ENCODE data around the gene C3orf52. TPM values are rescaled to one million over a fixed set of nuclear protein-coding genes. Genes with fewer than 3 reads are reported as not detected.

Gene C3orf52
- total RNA-seq, 1 donor from 2014 or later = 2.4 TPM

DNA sequence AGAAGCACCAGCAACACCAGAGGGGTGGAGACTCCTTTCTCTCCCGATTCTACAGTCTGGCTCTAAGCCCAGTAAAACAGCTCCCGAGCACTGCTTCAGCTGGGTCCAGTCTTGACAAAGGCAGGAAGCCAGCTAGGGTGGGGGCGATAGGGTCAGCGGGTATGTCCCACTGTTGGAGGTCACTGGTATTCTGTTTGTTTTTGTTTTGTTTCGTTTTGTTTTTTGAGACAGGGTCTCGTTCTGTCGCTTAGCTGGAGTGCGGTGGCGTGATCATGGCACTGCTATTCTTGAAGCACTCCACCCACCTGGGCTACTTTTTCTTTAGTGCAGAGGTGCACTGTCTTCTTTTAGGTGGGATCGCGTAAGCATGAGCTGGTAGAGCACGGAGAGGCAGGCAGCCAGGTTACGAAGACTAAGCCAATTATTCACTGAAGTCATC, 30.6 kb downstream of the C3orf52 start:
- H3K4me3 ChIP-seq = peak overlapping the region; percentile 56
- intact Hi-C loops (cut with micrococcal nuclease) = loop anchor here (10.0 kb wide), 1 partner anchor 178 kb away; the partner anchor contains the start of gene SLC9C1
- H3K9me3 ChIP-seq (replicated peaks) = no peaks in the 10 kb centered on the region
- H3K27ac ChIP-seq (replicated peaks) = peak overlapping the region; percentile 49
- peaks cover 20% of the 10 kb centered on the region for H3K4me1 ChIP-seq
- TF ChIP-seq, protein P1, sequence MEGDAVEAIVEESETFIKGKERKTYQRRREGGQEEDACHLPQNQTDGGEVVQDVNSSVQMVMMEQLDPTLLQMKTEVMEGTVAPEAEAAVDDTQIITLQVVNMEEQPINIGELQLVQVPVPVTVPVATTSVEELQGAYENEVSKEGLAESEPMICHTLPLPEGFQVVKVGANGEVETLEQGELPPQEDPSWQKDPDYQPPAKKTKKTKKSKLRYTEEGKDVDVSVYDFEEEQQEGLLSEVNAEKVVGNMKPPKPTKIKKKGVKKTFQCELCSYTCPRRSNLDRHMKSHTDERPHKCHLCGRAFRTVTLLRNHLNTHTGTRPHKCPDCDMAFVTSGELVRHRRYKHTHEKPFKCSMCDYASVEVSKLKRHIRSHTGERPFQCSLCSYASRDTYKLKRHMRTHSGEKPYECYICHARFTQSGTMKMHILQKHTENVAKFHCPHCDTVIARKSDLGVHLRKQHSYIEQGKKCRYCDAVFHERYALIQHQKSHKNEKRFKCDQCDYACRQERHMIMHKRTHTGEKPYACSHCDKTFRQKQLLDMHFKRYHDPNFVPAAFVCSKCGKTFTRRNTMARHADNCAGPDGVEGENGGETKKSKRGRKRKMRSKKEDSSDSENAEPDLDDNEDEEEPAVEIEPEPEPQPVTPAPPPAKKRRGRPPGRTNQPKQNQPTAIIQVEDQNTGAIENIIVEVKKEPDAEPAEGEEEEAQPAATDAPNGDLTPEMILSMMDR (IDR thresholded peaks at IDR 0.05; ENCODE audit: borderline replicate concordance) = no peak
- H3K27me3 ChIP-seq (ENCODE audit: low read depth) = no peaks in the 10 kb centered on the region
- peak; percentile 27 for DNase-seq
- H3K36me3 ChIP-seq = peaks cover 2% of the 10 kb centered on the region

GRCh38 chr3:112117415-112117814, 31.2 kb downstream of the C3orf52 start:
- intact Hi-C loops (cut with micrococcal nuclease) = loop anchor here (10.0 kb wide), 1 partner anchor 177 kb away; the partner anchor contains the start of gene SLC9C1
- peaks cover 2% of the 10 kb centered on the region for H3K36me3 ChIP-seq
- no peak for DNase-seq
- no peak overlapping the region for H3K4me3 ChIP-seq
- peak overlapping the region; percentile 49 for H3K27ac ChIP-seq (replicated peaks)
- peaks cover 20% of the 10 kb centered on the region for H3K4me1 ChIP-seq
- H3K27me3 ChIP-seq (ENCODE audit: low read depth) = no peaks in the 10 kb centered on the region
- TF ChIP-seq, protein P1 (IDR thresholded peaks at IDR 0.05; ENCODE audit: borderline replicate concordance) = no peak
- H3K9me3 ChIP-seq (replicated peaks) = no peaks in the 10 kb centered on the region

DNA sequence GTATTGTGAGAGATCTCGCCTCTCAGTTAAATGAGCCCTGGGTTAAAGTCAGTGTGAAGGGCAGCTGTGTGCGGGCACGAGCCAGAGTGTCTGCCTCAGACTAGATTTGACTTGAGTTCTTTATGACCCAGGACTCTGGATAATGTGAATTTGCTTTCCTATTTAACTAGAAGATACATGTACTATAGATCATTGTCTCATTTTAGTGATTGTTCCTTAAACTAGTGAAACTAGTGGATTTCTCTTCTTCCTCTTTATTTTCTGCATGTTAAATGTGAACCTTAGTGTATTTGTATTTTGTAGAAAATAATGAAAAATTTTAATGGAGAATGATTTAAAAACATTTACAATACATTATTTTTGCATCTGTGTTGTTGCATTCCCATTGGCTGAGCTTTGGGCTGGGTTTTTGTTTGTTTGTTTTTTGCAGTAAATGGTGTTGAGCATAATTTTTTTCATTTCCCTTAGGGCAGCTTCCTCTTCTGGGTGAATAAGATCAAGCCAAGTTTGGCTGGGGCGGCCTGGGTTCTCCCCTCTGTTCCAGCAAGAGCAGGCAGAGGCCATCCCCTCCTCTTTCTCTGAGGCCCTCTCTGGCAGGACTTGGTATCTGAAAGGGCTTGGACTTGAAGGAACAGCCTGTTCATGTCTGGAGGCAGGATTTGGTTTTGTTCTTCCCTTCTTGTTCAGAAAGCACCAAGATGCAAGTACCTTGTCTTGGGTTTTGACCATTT, 31.8 kb downstream of the C3orf52 start:
- intact Hi-C loops (cut with micrococcal nuclease) = loop anchor here (10.0 kb wide), 1 partner anchor 177 kb away; the partner anchor contains the start of gene SLC9C1
- Histone ChIP-seq H3K4me3 (no peak overlapping the region), H3K4me1 (peaks cover 20% of the 10 kb centered on the region), H3K27me3 (ENCODE audit: low read depth) (no peaks in the 10 kb centered on the region), H3K27ac (replicated peaks) (peak overlapping the region; percentile 49), H3K36me3 (peaks cover 2% of the 10 kb centered on the region), H3K9me3 (replicated peaks) (no peaks in the 10 kb centered on the region)
- TF ChIP-seq, protein P1 (IDR thresholded peaks at IDR 0.05; ENCODE audit: borderline replicate concordance) = no peak
- DNase-seq = no peak

GRCh38 chr3:112119962-112120836, 34.0 kb downstream of the C3orf52 start:
- Histone ChIP-seq H3K9me3 (replicated peaks) (no peaks in the 10 kb centered on the region), H3K4me3 (no peak overlapping the region), H3K27ac (replicated peaks) (no peak overlapping the region), H3K4me1 (peaks cover 20% of the 10 kb centered on the region), H3K36me3 (peaks cover 2% of the 10 kb centered on the region), H3K27me3 (ENCODE audit: low read depth) (no peaks in the 10 kb centered on the region)
- no peak for DNase-seq
- TF ChIP-seq, protein P1 (IDR thresholded peaks at IDR 0.05; ENCODE audit: borderline replicate concordance) = no peak
- intact Hi-C loops (cut with micrococcal nuclease) = loop anchor here (10.0 kb wide), 1 partner anchor 175 kb away; the partner anchor contains the start of gene SLC9C1
